A549 (cell line): ENCODE measurements around the gene HBG1. TPM values are rescaled to one million over a fixed set of nuclear protein-coding genes. Genes with fewer than 3 reads are reported as not detected.

Experiments used
- ATAC-seq, 2 experiments: fragments of 200-7000 bp in 1 of 2; fragments of >200 bp in 1 of 2; cut with Nextera tagmentation in 1 of 2; cut with Tn5 transposase in 1 of 2; 3 replicates each; pipeline versions ENCODE4 v1.8.0 to v1.9.1; 2018 to 2020; ENCODE audit warnings: mild to moderate bottlenecking in 1 of 2, moderate library complexity in 1 of 2
- CTCF ChIA-PET: fragments of 300-600 bp; sonication (Branson Sonifier 250); formaldehyde crosslinking; extraction: SDS; loops from one replicate; lab custom pipeline; 2021; ENCODE audit warnings: antibody characterized with exemption, inconsistent platforms; lab: Yijun Ruan, JAX
- POLR2A ChIA-PET: fragments of 350-600 bp; formaldehyde crosslinking; extraction: SDS; loops from one replicate; lab custom pipeline; 2021; ENCODE audit warnings: antibody characterized with exemption, inconsistent platforms; lab: Yijun Ruan, JAX
- DNase-seq, 2 experiments: peaks; one replicate each; pipeline versions ENCODE4 v3.0.0 to v3.0.0-alpha.2; 2011 to 2016; ENCODE audit warnings: low read depth in 1 of 2, low spot score in 1 of 2
- FAIRE-seq: peaks from 2 replicates; lab custom pipeline; 2011; peaks lifted over from hg19 to GRCh38; lab: Jason Lieb, UNC
- H3K27ac ChIP-seq, 2 experiments: fragments of >200 bp; sonication (Bioruptor Twin); formaldehyde crosslinking; 3 replicates each; pipeline ENCODE4 v1.5.1; 2016 to 2017
- H3K4me1 ChIP-seq: fragments of >200 bp; sonication (Bioruptor Twin); formaldehyde crosslinking; 3 replicates; pipeline ENCODE4 v1.6.1; 2016
- H3K4me2 ChIP-seq: fragments of >200 bp; sonication (Bioruptor Twin); formaldehyde crosslinking; 3 replicates; pipeline ENCODE4 v1.6.1; 2016
- H3K4me3 ChIP-seq: fragments of >200 bp; sonication (Bioruptor Twin); formaldehyde crosslinking; 3 replicates; pipeline ENCODE4 v1.5.1; 2016
- H3K9me3 ChIP-seq: fragments of >200 bp; sonication (Bioruptor Twin); formaldehyde crosslinking; 3 replicates; pipeline ENCODE4 v1.6.1; 2016
- BHLHE40 ChIP-seq: IDR thresholded peaks from 2 replicates; pipeline ENCODE4 v1.6.1; 2012; ENCODE audit warnings: low read depth, low read length, inconsistent platforms
- CBX2 ChIP-seq: fragments of 200-600 bp; sonication (generic); IDR thresholded peaks from 2 replicates; pipeline ENCODE4 v1.6.1; 2016; ENCODE audit warnings: low read depth, mild to moderate bottlenecking, borderline replicate concordance
- CEBPB ChIP-seq, 2 experiments: fragments of >200 bp in 1 of 2; sonication (Bioruptor Twin) in 1 of 2; formaldehyde crosslinking in 1 of 2; IDR thresholded peaks; 2 replicates each; pipeline ENCODE4 v1.6.1; 2012 to 2016
- CHD2 ChIP-seq: fragments of 150-350 bp; IDR thresholded peaks from 2 replicates; pipeline ENCODE4 v1.6.1; 2014; ENCODE audit warnings: low read length; ENCODE audit not compliant: partially characterized antibody
- EHF ChIP-seq: fragments of 250-450 bp; sonication (Bioruptor Pico); IDR thresholded peaks from 2 replicates; pipeline ENCODE4 v1.5.0; 2020; ENCODE audit warnings: mild to moderate bottlenecking
- ESRRA ChIP-seq: fragments of 150-350 bp; IDR thresholded peaks from 2 replicates; pipeline ENCODE4 v1.6.1; 2014; ENCODE audit warnings: mild to moderate bottlenecking, low read length, borderline replicate concordance
- FOSL2 ChIP-seq, 2 experiments: fragments of 450-650 bp in 1 of 2; fragments of >200 bp in 1 of 2; sonication (Bioruptor Twin) in 1 of 2; formaldehyde crosslinking; IDR thresholded peaks; 2 replicates each; pipeline versions ENCODE4 v1.5.0 to v1.6.1; 2016 to 2020; ENCODE audit warnings: mild to moderate bottlenecking in 1 of 2, moderate library complexity in 1 of 2
- GATA3 ChIP-seq: IDR thresholded peaks from 2 replicates; pipeline ENCODE4 v1.6.1; 2012; ENCODE audit warnings: borderline replicate concordance
- HOXB13 ChIP-seq: fragments of 250-450 bp; sonication (Bioruptor Pico); IDR thresholded peaks from 2 replicates; pipeline ENCODE4 v1.5.0; 2020; ENCODE audit warnings: low read depth, mild to moderate bottlenecking, moderate library complexity
- JUN ChIP-seq, 2 experiments: fragments of >200 bp; sonication (Bioruptor Twin); formaldehyde crosslinking; IDR thresholded peaks; 2 replicates in 1 of 2; 3 replicates in 1 of 2; pipeline ENCODE4 v1.6.1; 2016 to 2017
- JUNB ChIP-seq: fragments of >200 bp; sonication (Bioruptor Twin); formaldehyde crosslinking; IDR thresholded peaks from 2 replicates; pipeline ENCODE4 v1.6.1; 2016
- KDM5A ChIP-seq: fragments of 200-600 bp; sonication (generic); IDR thresholded peaks from 2 replicates; pipeline ENCODE4 v1.6.1; 2016; ENCODE audit warnings: antibody characterized with exemption, mild to moderate bottlenecking
- MAZ ChIP-seq: fragments of 150-350 bp; IDR thresholded peaks from 2 replicates; pipeline ENCODE4 v1.6.1; 2014; ENCODE audit warnings: antibody characterized with exemption, low read depth, low read length, borderline replicate concordance
- MYC ChIP-seq: IDR thresholded peaks from 2 replicates; pipeline ENCODE4 v1.6.1; 2012; ENCODE audit warnings: mild to moderate bottlenecking, inconsistent platforms, low read length, improper control_type of control experiment, borderline replicate concordance
- POLR2AphosphoS2 ChIP-seq: conservative IDR thresholded peaks from 2 replicates; pipeline ENCODE4 v1.6.1; 2012; ENCODE audit warnings: low read length, improper control_type of control experiment, inconsistent platforms
- RARB ChIP-seq: fragments of 250-450 bp; sonication (Bioruptor Pico); IDR thresholded peaks from 2 replicates; pipeline ENCODE4 v1.8.0; 2021; ENCODE audit warnings: mild to moderate bottlenecking, moderate library complexity
- SREBF2 ChIP-seq: fragments of 450-650 bp; IDR thresholded peaks from 2 replicates; pipeline ENCODE4 v1.6.1; 2014; ENCODE audit warnings: mild to moderate bottlenecking, moderate library complexity
- TFCP2L1 ChIP-seq: fragments of 250-450 bp; sonication (Bioruptor Pico); IDR thresholded peaks from 2 replicates; pipeline ENCODE4 v1.5.0; 2021; ENCODE audit warnings: mild to moderate bottlenecking
- ZC3H11A ChIP-seq: fragments of 450-650 bp; IDR thresholded peaks from 2 replicates; pipeline ENCODE4 v1.6.1; 2014; ENCODE audit warnings: antibody characterized with exemption, mild to moderate bottlenecking
- ZFP36 ChIP-seq: fragments of 450-650 bp; IDR thresholded peaks from 2 replicates; pipeline ENCODE4 v1.6.1; 2014; ENCODE audit warnings: borderline replicate concordance; ENCODE audit not compliant: partially characterized antibody
- ZNF302 ChIP-seq: fragments of 250-450 bp; sonication (Bioruptor Pico); IDR thresholded peaks from 2 replicates; pipeline ENCODE4 v1.9.0; 2021; ENCODE audit warnings: inconsistent platforms, mild to moderate bottlenecking, moderate library complexity
- ZSCAN20 ChIP-seq: fragments of 250-450 bp; sonication (Bioruptor Pico); IDR thresholded peaks from 2 replicates; pipeline ENCODE4 v1.8.0; 2022; ENCODE audit warnings: mild to moderate bottlenecking, moderate library complexity
- WGBS: methylation state at CpG from one replicate; pipeline ENCODE4 v1.1.6; 2017; ENCODE audit errors: missing lambda C conversion rate; 5-methylcytosine and 5-hydroxymethylcytosine counted together
- polyA plus RNA-seq, 4 experiments: library from polyadenylated mRNA; depleted of rRNA in 3 of 4; stranded (reverse); fragments of >200 nt; fragmentation: RNase III in 1 of 4; extraction: RNeasy Plus Mini Kit Qiagen cat#74134 plus additional on column Dnase treatment in 1 of 4; gene quantifications; 2 replicates in 3 of 4; 3 replicates in 1 of 4; pipeline ENCODE4 v1.2.3, GENCODE V29; 2011 to 2017
- TF ChIP-seq, protein P1 (sequence below): IDR thresholded peaks from 2 replicates; pipeline ENCODE4 v1.6.1; 2012
- TF ChIP-seq, protein P2 (sequence below): fragments of 250-450 bp; sonication (Bioruptor Pico); IDR thresholded peaks from 2 replicates; pipeline ENCODE4 v1.5.0; 2021; ENCODE audit warnings: mild to moderate bottlenecking, moderate library complexity, borderline replicate concordance
- TF ChIP-seq, protein P3 (sequence below): fragments of 450-650 bp; IDR thresholded peaks from 2 replicates; pipeline ENCODE4 v1.6.1; 2014; ENCODE audit warnings: antibody characterized with exemption
- TF ChIP-seq, protein P4 (sequence below): fragments of 150-350 bp; IDR thresholded peaks from 2 replicates; pipeline ENCODE4 v1.6.1; 2014; ENCODE audit warnings: low read depth, mild to moderate bottlenecking, low read length
- TF ChIP-seq, protein P5 (sequence below): fragments of 200-600 bp; sonication (generic); IDR thresholded peaks from 2 replicates; pipeline ENCODE4 v1.6.1; 2016; ENCODE audit warnings: antibody characterized with exemption, mild to moderate bottlenecking, moderate library complexity

HBG1 gene
- polyA plus RNA-seq, 2 of the 4 experiments (the other 2 are of a cell fraction): not detected

DNA sequence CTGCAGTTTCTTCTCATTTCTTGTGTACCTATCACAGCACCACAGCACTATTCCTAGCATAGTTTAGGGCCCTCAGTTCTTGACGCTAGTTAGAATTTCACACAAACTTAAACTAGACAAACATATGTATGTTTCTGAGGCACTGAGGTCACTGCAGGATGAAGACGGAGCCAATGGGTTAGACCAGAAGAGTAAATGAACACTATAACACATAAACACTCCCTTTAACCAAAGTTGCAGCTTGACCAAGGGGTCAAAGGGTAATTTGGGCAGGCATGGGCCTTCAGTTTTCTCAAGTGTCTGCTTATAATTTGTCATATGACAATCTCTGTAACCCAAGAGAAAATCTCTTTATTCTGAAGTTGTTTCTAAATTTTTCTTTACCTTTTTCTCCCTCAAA is 33.0 kb upstream of the HBG1 start:
- FAIRE-seq: no peak
- CTCF ChIA-PET: interaction anchor here (1.0 to 3.0 kb wide), 2 partner anchors 8 to 85 kb away, joined by 3 to 13 read pairs; no protein-coding TSS in a partner anchor
- no peak for TF ChIP-seq ZNF302 (CRISPR knock-in tag)
- no peak for TF ChIP-seq FOSL2 (IDR thresholded peaks at IDR 0.05)
- no peak for TF ChIP-seq FOSL2 (CRISPR knock-in tag; IDR thresholded peaks at IDR 0.05)
- TF ChIP-seq TFCP2L1 (CRISPR knock-in tag): no peak
- no peak for TF ChIP-seq CBX2
- no peak for TF ChIP-seq EHF (CRISPR knock-in tag)
- no peak for TF ChIP-seq POLR2AphosphoS2
- TF ChIP-seq HOXB13: no peak
- no peak for TF ChIP-seq KDM5A
- TF ChIP-seq, protein P1, sequence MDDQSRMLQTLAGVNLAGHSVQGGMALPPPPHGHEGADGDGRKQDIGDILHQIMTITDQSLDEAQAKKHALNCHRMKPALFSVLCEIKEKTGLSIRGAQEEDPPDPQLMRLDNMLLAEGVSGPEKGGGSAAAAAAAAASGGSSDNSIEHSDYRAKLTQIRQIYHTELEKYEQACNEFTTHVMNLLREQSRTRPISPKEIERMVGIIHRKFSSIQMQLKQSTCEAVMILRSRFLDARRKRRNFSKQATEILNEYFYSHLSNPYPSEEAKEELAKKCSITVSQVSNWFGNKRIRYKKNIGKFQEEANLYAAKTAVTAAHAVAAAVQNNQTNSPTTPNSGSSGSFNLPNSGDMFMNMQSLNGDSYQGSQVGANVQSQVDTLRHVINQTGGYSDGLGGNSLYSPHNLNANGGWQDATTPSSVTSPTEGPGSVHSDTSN: no peak
- no peak for TF ChIP-seq CHD2
- no peak for TF ChIP-seq GATA3
- no peak for TF ChIP-seq MAZ
- TF ChIP-seq RARB (CRISPR knock-in tag): no peak
- TF ChIP-seq, protein P2, sequence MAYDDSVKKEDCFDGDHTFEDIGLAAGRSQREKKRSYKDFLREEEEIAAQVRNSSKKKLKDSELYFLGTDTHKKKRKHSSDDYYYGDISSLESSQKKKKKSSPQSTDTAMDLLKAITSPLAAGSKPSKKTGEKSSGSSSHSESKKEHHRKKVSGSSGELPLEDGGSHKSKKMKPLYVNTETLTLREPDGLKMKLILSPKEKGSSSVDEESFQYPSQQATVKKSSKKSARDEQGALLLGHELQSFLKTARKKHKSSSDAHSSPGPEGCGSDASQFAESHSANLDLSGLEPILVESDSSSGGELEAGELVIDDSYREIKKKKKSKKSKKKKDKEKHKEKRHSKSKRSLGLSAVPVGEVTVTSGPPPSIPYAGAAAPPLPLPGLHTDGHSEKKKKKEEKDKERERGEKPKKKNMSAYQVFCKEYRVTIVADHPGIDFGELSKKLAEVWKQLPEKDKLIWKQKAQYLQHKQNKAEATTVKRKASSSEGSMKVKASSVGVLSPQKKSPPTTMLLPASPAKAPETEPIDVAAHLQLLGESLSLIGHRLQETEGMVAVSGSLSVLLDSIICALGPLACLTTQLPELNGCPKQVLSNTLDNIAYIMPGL (CRISPR knock-in tag): no peak
- TF ChIP-seq, protein P3, sequence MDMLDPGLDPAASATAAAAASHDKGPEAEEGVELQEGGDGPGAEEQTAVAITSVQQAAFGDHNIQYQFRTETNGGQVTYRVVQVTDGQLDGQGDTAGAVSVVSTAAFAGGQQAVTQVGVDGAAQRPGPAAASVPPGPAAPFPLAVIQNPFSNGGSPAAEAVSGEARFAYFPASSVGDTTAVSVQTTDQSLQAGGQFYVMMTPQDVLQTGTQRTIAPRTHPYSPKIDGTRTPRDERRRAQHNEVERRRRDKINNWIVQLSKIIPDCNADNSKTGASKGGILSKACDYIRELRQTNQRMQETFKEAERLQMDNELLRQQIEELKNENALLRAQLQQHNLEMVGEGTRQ: no peak
- TF ChIP-seq CEBPB (IDR thresholded peaks at IDR 0.05): no peak
- TF ChIP-seq MYC: no peak
- no peak for TF ChIP-seq ZC3H11A
- TF ChIP-seq, protein P4, sequence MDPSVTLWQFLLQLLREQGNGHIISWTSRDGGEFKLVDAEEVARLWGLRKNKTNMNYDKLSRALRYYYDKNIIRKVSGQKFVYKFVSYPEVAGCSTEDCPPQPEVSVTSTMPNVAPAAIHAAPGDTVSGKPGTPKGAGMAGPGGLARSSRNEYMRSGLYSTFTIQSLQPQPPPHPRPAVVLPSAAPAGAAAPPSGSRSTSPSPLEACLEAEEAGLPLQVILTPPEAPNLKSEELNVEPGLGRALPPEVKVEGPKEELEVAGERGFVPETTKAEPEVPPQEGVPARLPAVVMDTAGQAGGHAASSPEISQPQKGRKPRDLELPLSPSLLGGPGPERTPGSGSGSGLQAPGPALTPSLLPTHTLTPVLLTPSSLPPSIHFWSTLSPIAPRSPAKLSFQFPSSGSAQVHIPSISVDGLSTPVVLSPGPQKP: no peak

DNA sequence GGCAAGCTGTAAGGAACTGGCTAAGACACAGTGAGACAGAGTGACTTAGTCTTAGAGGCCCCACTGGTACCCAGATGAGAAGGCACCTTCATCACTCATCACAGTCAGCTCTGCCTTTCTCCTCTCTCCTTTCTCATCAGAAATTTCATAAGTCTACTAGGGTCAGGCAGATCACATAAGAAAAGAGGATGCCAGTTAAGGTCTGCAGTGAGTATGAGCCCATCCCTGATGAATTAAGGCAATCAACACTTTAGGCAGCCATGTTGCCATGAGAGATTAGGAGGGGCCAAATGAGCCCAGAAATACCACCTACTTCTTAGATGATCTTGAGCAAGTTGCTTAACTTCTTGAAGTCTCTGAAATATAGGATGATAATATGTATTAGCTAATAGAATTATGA is 31.9 kb upstream of the HBG1 start:
- CTCF ChIA-PET: interaction anchor here (3.0 kb wide), 1 partner anchor 9 kb away, joined by 13 read pairs; no protein-coding TSS in a partner anchor
- FAIRE-seq: no peak
- POLR2A ChIA-PET: no interaction called here
- TF ChIP-seq, protein P5, sequence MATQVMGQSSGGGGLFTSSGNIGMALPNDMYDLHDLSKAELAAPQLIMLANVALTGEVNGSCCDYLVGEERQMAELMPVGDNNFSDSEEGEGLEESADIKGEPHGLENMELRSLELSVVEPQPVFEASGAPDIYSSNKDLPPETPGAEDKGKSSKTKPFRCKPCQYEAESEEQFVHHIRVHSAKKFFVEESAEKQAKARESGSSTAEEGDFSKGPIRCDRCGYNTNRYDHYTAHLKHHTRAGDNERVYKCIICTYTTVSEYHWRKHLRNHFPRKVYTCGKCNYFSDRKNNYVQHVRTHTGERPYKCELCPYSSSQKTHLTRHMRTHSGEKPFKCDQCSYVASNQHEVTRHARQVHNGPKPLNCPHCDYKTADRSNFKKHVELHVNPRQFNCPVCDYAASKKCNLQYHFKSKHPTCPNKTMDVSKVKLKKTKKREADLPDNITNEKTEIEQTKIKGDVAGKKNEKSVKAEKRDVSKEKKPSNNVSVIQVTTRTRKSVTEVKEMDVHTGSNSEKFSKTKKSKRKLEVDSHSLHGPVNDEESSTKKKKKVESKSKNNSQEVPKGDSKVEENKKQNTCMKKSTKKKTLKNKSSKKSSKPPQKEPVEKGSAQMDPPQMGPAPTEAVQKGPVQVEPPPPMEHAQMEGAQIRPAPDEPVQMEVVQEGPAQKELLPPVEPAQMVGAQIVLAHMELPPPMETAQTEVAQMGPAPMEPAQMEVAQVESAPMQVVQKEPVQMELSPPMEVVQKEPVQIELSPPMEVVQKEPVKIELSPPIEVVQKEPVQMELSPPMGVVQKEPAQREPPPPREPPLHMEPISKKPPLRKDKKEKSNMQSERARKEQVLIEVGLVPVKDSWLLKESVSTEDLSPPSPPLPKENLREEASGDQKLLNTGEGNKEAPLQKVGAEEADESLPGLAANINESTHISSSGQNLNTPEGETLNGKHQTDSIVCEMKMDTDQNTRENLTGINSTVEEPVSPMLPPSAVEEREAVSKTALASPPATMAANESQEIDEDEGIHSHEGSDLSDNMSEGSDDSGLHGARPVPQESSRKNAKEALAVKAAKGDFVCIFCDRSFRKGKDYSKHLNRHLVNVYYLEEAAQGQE: no peak
- no peak for TF ChIP-seq BHLHE40
- TF ChIP-seq ESRRA: no peak
- no peak for TF ChIP-seq ZFP36
- TF ChIP-seq JUNB: no peak
- TF ChIP-seq CBX2: no peak
- TF ChIP-seq ZC3H11A: no peak
- TF ChIP-seq JUN (IDR thresholded peaks at IDR 0.05): no peak
- TF ChIP-seq ZSCAN20: no peak
- no peak for TF ChIP-seq SREBF2
- TF ChIP-seq, protein P4: no peak

More for the DNA sequence above, 33.0 kb upstream of the HBG1 start:
- DNase-seq (no peak), ATAC-seq (no peak)
- 91% methylated on average over 2 of the region's 2 CpGs for WGBS
- peaks cover 18% of the 10 kb centered on the region for H3K4me1 ChIP-seq
- no peaks in the 10 kb centered on the region for H3K9me3 ChIP-seq
- peak overlapping the region in 1 of 2 experiments; percentile 52; a peak in 3 of 6 replicates for H3K27ac ChIP-seq
- no peak overlapping the region for H3K4me2 ChIP-seq
- H3K4me3 ChIP-seq: no peak overlapping the region
- POLR2A ChIA-PET: no interaction called here

More for the DNA sequence above, 31.9 kb upstream of the HBG1 start:
- DNase-seq (no peak), ATAC-seq (no peak)
- H3K9me3 ChIP-seq: no peaks in the 10 kb centered on the region
- peak overlapping the region; percentile 72 to 87 for H3K27ac ChIP-seq
- no peak overlapping the region for H3K4me3 ChIP-seq
- no peak overlapping the region for H3K4me2 ChIP-seq
- H3K4me1 ChIP-seq: peaks cover 18% of the 10 kb centered on the region
